ENCODE measurements around the gene SLC35B2.

GRCh38 chr6:44232676-44233566, 24.4 kb downstream of the SLC35B2 start:
- no peak for TF ChIP-seq EZH2phosphoT487 (IDR thresholded peaks at IDR 0.05; ENCODE audit: borderline replicate concordance, low read depth)
- TF ChIP-seq, protein P1, sequence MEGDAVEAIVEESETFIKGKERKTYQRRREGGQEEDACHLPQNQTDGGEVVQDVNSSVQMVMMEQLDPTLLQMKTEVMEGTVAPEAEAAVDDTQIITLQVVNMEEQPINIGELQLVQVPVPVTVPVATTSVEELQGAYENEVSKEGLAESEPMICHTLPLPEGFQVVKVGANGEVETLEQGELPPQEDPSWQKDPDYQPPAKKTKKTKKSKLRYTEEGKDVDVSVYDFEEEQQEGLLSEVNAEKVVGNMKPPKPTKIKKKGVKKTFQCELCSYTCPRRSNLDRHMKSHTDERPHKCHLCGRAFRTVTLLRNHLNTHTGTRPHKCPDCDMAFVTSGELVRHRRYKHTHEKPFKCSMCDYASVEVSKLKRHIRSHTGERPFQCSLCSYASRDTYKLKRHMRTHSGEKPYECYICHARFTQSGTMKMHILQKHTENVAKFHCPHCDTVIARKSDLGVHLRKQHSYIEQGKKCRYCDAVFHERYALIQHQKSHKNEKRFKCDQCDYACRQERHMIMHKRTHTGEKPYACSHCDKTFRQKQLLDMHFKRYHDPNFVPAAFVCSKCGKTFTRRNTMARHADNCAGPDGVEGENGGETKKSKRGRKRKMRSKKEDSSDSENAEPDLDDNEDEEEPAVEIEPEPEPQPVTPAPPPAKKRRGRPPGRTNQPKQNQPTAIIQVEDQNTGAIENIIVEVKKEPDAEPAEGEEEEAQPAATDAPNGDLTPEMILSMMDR (IDR thresholded peaks at IDR 0.05): no peak
- TF ChIP-seq YY1 (IDR thresholded peaks at IDR 0.05; ENCODE audit: low read depth): no peak
- TF ChIP-seq SIN3A (IDR thresholded peaks at IDR 0.05; ENCODE audit: borderline replicate concordance, low read depth, low read length): no peak
- no peak for TF ChIP-seq NRF1 (IDR thresholded peaks at IDR 0.05; ENCODE audit: low read depth, low read length)
- no peak for TF ChIP-seq POLR2AphosphoS5 (IDR thresholded peaks at IDR 0.05; ENCODE audit: low read depth, low read length)
- no peak for TF ChIP-seq MXI1 (IDR thresholded peaks at IDR 0.05; ENCODE audit: low read depth, low read length)
- TF ChIP-seq EP300 (IDR thresholded peaks at IDR 0.05; ENCODE audit: borderline replicate concordance in 1 of 2, low read depth in 1 of 2, low read length in 1 of 2): no peak
